Spinal cord (tissue), 10 donors: ENCODE data around the gene ATP6V0A4. TPM values are rescaled to one million over a fixed set of nuclear protein-coding genes. Genes with fewer than 3 reads are reported as not detected.

Experiments
- DNase-seq, 6 donors: peaks; one replicate each; pipeline versions ENCODE4 v3.0.0 to v3.0.0-alpha.2; 2013 to 2015; ENCODE audit warnings: low spot score in 6 of 6, low read depth in 4 of 6
- H3K27ac ChIP-seq: one replicate; pipeline ENCODE4 v1.5.1; 2013; ENCODE audit warnings: low read depth, low read length, control low read depth
- H3K27me3 ChIP-seq: one replicate; pipeline ENCODE4 v1.6.1; 2013; ENCODE audit warnings: low read length; ENCODE audit not compliant: control insufficient read depth, insufficient read depth
- H3K36me3 ChIP-seq: one replicate; pipeline ENCODE4 v1.6.1; 2013; ENCODE audit warnings: low read length; ENCODE audit not compliant: control insufficient read depth, insufficient read depth
- H3K4me1 ChIP-seq: one replicate; pipeline ENCODE4 v1.6.1; 2013; ENCODE audit warnings: low read length; ENCODE audit not compliant: control insufficient read depth, insufficient read depth
- H3K4me3 ChIP-seq: one replicate; pipeline ENCODE4 v1.5.1; 2013; ENCODE audit warnings: low read depth, low read length, control low read depth
- H3K9me3 ChIP-seq: one replicate; pipeline ENCODE4 v1.6.1; 2013; ENCODE audit warnings: low read length; ENCODE audit not compliant: control insufficient read depth, insufficient read depth
- WGBS: methylation state at CpG from one replicate; pipeline ENCODE4 v1.1.5; 2013; ENCODE audit warnings: missing lambda C conversion rate; ENCODE audit not compliant: insufficient coverage; 5-methylcytosine and 5-hydroxymethylcytosine counted together
- long read RNA-seq, 4 donors: transcript quantifications; one replicate each; lab custom pipeline, GENCODE V29; 2026
- polyA plus RNA-seq, 2 donors: library from polyadenylated mRNA; unstranded; fragments of 120-200 nt; gene quantifications; one replicate each; pipeline ENCODE4 v1.2.1, GENCODE V29; 2013; ENCODE audit not compliant: insufficient read length in 2 of 2
- total RNA-seq, 2 donors: library from RNA; depleted of rRNA in 1 of 2; stranded (reverse); fragments of 120-200 nt in 1 of 2; fragments of >200 nt in 1 of 2; gene quantifications; one replicate each; pipeline versions ENCODE4 v1.2.3 to v1.2.4, GENCODE V29; 2013 to 2014
- donor health status: healthy.

ATP6V0A4 gene
- 1 to 10 TPM; 1.3 TPM for total RNA-seq
- 1 to 10 TPM; 2.5 to 2.6 TPM for polyA plus RNA-seq
- long read RNA-seq, donor 1: 0 reads
- long read RNA-seq, donor 2: 0 reads
- long read RNA-seq, donor 3: 0 reads
- long read RNA-seq, donor 4: 0 reads

- 9% methylated on average over 6 of the region's 14 CpGs for WGBS
- Histone ChIP-seq H3K36me3 (no peaks in the 10 kb centered on the region), H3K9me3 (no peaks in the 10 kb centered on the region), H3K4me3 (no peak within 1 kb of the TSS), H3K27ac (no peak within 1 kb of the TSS), H3K27me3 (no peaks in the 10 kb centered on the region), H3K4me1 (no peaks in the 10 kb centered on the region)
- DNase-seq: no peak
These were observed at the start of gene ATP6V0A4, which contains the start of gene TMEM213 for GRCh38 chr7:138797715-138798320. TSS of gene ATP6V0A4 (minus strand) at chr7:138798196. CDS start at chr7:138771247, 26,949 bp downstream. TSS of gene TMEM213 (plus strand) at chr7:138797994. CDS start at chr7:138798105, 111 bp downstream.

DNA sequence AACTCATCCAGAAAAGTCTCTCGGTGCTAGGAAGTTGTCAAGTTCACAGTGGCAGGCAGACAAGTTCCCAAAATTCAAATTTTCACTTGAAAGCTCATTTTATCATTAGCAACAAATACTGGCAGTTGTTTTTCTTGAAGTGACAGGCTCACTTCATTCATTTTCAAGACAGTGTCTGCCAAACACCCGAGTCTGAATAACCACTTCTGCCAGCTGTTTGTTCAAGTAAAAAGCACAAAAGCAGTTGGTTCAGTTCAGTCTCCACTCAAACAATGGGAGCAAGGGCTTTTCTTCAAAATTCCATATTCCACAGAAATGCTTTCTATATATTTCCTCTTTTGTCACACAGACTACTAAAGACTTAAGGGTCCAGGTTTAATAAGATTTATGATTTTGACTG lies 47.7 kb upstream of the ATP6V0A4 start:
- 51% methylated on average over 2 of the region's 2 CpGs for WGBS
- no peak for DNase-seq
- no peak overlapping the region for H3K27ac ChIP-seq
- no peaks in the 10 kb centered on the region for H3K9me3 ChIP-seq
- H3K27me3 ChIP-seq: no peaks in the 10 kb centered on the region
- H3K4me1 ChIP-seq: no peaks in the 10 kb centered on the region
- peaks cover 9% of the 10 kb centered on the region for H3K36me3 ChIP-seq
- no peak overlapping the region for H3K4me3 ChIP-seq

DNA sequence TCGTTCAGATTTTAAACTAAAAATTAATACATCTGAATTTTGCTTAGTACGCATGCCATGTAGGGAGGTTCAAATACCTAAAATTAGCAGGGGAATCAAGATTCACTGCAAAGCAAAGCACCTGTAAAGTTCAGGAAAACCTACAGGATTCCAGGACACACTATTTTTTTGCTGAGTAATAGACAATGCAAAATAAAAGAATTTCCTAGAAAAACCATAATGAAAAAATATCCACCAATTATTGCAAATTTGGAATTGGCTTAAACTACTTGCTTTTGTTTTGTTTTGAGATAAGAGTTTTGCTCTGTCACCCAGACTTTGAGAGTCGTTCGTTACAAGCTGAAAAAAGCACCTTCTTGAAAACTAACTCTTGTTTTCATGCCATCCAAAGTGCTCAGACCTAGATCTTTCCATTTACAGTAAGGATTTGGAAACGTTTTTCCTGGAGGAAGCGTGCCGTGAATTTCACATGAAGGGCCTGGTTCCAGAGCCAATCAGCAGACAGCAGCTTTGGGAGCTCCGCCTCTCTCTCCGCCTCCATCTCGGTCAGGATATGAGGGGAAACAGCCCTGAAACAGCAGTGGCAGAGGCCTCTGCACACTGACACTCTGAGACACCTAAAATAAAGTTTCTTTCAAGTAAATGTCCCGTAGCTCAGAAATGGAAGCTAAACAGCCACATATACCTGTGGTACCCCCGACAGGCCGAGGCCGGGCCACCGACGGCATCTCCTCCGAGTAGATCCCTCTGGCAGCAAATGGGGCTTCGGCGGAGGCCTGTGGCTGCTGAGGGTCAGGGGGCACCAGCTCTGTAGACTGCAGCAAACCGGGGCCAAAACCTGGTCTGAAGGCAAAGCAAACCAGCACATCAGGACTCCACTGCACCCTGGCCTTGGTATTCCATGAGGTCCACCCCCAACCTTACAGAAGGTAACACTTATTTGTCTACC lies 45.9 kb upstream of the ATP6V0A4 start:
- DNase-seq: no peak
- WGBS: 95% methylated on average over 15 of the region's 20 CpGs
- Histone ChIP-seq H3K27ac (no peak overlapping the region), H3K4me3 (no peak overlapping the region), H3K4me1 (no peaks in the 10 kb centered on the region), H3K36me3 (peaks cover 15% of the 10 kb centered on the region), H3K9me3 (no peaks in the 10 kb centered on the region), H3K27me3 (no peaks in the 10 kb centered on the region)

- Histone ChIP-seq H3K9me3 (no peaks in the 10 kb centered on the region), H3K4me3 (no peak overlapping the region), H3K27me3 (no peaks in the 10 kb centered on the region), H3K27ac (no peak overlapping the region), H3K36me3 (peaks cover 24% of the 10 kb centered on the region), H3K4me1 (peaks cover 7% of the 10 kb centered on the region)
- no peak for DNase-seq
- WGBS: 92% methylated on average over 8 of the region's 12 CpGs
These were observed 44.1 kb upstream of the ATP6V0A4 start for GRCh38 chr7:138842111-138842510.

DNA sequence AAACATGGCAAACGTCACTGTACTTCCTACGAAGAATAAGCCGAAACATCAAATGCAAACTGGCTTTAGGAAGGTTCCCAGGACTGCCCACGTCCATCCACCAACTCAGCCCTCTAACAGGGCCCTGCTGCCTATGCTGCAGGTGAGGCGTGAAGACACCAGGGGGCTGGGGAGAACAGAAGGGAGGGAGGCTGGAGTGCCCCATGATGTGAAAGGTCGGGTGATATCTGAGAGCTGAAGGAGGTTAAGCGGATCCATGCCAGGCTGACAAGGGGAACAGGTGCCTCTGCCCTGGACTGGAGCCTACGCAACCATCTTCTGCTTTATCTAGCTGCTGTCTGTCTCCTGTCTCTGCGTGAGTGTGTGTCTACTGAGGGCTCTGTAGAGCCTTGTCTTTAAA lies 40.2 kb upstream of the ATP6V0A4 start:
- peaks cover 7% of the 10 kb centered on the region for H3K4me1 ChIP-seq
- WGBS: 82% methylated on average over 7 of the region's 9 CpGs
- H3K9me3 ChIP-seq: no peaks in the 10 kb centered on the region
- DNase-seq: no peak
- H3K27ac ChIP-seq: no peak overlapping the region
- H3K4me3 ChIP-seq: no peak overlapping the region
- H3K27me3 ChIP-seq: no peaks in the 10 kb centered on the region
- H3K36me3 ChIP-seq: peaks cover 22% of the 10 kb centered on the region

DNA sequence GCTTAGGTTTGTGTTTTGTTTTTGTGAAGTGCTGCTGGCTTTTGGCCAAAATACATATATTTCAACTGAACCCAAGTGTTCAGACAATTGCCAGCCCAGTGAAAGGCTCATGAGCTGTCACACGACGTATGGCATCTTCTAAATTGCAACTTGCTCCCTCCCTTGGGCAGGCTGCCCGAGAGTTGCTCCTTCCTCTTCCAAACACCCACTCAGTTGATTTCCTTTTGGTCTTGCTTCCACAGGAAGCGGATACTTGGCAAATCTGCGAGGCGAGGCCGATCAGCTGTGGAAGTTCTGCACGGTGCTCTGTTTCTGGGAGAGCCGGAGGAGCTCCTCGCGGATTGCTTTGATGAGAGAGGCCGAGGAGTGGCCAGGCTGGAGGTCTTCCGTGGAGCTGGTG lies 39.6 kb upstream of the ATP6V0A4 start:
- peak in 2 of 6 donors; percentile 28 to 73 for DNase-seq
- Histone ChIP-seq H3K27me3 (no peaks in the 10 kb centered on the region), H3K36me3 (peaks cover 26% of the 10 kb centered on the region), H3K4me1 (peaks cover 7% of the 10 kb centered on the region), H3K9me3 (no peaks in the 10 kb centered on the region), H3K27ac (no peak overlapping the region), H3K4me3 (no peak overlapping the region)
- WGBS: 59% methylated on average over 13 of the region's 13 CpGs

DNA sequence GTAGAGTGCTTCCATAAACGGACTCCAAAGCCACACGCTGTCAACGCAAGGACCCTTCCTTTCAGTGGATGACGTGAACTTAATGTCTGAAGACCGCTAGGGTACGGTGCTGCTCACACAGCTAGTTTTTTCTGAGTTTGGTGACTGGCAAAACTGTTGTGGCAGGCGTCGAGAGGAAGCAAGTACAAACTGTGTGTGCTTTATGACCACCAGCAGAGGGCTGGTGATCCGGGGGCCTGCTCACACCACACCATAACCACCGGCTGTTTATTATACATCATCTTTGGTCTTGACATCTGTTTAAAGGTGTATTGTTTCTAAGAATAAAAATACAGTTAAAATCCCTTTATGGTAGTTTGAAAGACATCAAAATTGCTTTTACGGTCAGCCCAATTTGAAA lies 37.1 kb upstream of the ATP6V0A4 start:
- no peaks in the 10 kb centered on the region for H3K27me3 ChIP-seq
- peaks cover 24% of the 10 kb centered on the region for H3K36me3 ChIP-seq
- WGBS: 97% methylated on average over 5 of the region's 11 CpGs
- H3K4me3 ChIP-seq: no peak overlapping the region
- H3K27ac ChIP-seq: no peak overlapping the region
- no peaks in the 10 kb centered on the region for H3K9me3 ChIP-seq
- H3K4me1 ChIP-seq: peaks cover 7% of the 10 kb centered on the region
- no peak for DNase-seq

GRCh38 chr7:138834583-138834982 lies 36.6 kb upstream of the ATP6V0A4 start:
- Histone ChIP-seq H3K27me3 (no peaks in the 10 kb centered on the region), H3K9me3 (peaks cover 1% of the 10 kb centered on the region), H3K36me3 (peaks cover 19% of the 10 kb centered on the region), H3K4me1 (peaks cover 7% of the 10 kb centered on the region), H3K4me3 (no peak overlapping the region), H3K27ac (no peak overlapping the region)
- 97% methylated on average over 5 of the region's 9 CpGs for WGBS
- no peak for DNase-seq

GRCh38 chr7:138833596-138833995 lies 35.6 kb upstream of the ATP6V0A4 start:
- Histone ChIP-seq H3K9me3 (peaks cover 1% of the 10 kb centered on the region), H3K4me1 (peaks cover 7% of the 10 kb centered on the region), H3K27me3 (no peaks in the 10 kb centered on the region), H3K4me3 (no peak overlapping the region), H3K36me3 (peaks cover 19% of the 10 kb centered on the region), H3K27ac (no peak overlapping the region)
- 81% methylated on average over 5 of the region's 5 CpGs for WGBS
- no peak for DNase-seq
